Left hindlimb (tissue), 1 donor: ENCODE measurements around the gene COL19A1.
"Not testable (repeated sequence)": the region's sequence is repeated elsewhere in the genome, so short reads cannot be mapped to it uniquely, and the experiment has no call there.

ENCODE experiments used
- DNase-seq: peaks from one replicate; pipeline ENCODE4 v3.0.0-alpha.2; 2018

COL19A1 gene

DNA sequence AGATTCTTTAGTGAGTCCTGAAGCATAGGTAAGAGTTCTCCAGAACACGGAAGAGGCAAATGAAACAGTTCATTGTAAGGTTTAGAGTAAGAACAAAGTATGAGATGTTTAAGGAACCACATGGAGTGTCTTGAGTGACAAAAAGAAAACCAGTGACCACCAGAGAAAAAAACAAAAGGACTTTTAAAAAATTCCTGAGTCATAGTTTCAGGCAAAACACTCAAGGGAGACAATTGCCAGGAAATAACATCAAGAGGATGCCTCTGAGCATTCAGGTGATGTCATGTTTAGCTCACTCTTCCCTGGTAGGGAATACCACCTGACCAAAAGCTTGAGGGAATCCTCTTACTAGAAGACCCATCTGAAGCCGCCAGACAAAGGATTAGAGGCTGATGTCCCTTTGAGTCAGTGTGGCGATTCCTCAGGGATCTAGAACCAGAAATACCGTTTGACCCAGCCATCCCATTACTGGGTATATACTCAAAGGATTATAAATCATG, 110.3 kb downstream of the COL19A1 start:
- DNase-seq = no peak

DNA sequence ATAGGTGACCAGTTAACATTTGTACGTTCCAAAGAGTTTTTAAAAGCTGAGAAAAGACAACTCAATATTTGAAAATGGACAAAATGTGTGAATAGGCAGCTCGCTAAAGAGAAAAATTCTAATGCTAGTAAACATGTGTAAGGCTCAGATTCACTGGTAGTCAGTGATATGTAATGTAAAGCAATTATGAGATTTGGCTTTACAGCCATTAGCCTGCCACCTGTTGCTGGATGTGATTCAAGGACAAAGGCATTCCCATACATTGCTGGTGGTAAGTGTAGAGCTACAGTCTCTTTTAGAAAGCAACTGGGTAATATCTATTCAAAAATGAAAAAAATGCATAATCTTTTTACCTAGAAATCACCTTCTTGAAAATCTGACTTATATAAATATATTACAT, 114.3 kb downstream of the COL19A1 start:
- no peak for DNase-seq

DNA sequence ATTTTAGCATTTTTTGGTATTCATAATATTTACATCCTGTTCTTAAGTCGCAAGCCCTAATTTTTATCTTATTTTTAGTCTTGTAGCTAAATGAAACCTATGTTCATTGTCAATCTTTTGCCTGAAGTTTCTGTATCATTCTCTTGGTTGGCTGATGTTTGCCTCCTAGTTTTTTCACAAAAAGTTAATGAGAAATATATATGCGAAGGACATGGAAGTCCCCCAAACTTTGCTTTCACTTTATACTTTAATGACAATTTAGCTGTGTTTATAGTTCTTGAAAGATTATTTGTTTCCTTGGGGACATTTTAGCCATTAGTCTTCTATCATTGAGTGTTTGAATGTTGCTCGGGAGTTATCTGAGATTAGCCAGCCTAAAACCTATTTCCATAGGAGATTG, 118.2 kb downstream of the COL19A1 start:
- DNase-seq = no peak

DNA sequence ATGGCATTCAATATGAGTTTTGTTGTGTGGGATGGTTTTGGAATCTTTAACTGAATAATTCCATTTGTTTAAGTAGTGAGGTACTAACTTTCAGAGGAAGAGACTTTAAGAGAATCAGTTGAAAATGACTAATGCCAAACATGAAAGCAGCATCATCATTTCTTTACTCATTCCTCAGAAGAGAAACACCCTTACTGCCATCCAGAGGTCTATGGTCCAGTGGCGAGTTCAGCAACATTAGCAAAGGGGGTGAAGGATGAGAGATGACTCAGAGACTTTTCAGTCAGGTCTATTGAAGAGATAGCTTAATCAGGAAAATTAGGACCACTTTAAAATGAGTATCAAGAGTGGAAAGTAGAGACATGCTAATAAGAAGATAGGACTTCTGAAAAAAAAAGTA, 118.8 kb downstream of the COL19A1 start:
- no peak for DNase-seq

DNA sequence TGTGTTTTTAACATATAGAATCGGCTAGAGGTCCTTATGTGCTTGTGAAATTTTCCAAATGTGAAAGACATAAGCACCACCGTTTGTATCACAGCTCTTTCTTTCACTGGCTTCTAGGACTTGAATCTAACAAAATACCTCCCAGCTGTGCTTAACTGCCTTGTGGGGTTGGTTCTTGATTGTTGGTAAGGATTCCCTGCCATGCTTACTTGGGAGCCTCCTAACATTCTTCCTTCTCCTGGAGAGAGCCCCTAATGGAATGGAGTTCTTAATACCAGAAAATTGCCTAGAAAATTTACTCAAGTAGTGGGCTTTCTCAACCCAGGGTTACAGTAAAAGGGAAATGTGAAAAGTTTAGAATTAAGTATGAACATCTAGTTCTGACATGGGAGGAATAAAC, 121.2 kb downstream of the COL19A1 start:
- DNase-seq = no peak

DNA sequence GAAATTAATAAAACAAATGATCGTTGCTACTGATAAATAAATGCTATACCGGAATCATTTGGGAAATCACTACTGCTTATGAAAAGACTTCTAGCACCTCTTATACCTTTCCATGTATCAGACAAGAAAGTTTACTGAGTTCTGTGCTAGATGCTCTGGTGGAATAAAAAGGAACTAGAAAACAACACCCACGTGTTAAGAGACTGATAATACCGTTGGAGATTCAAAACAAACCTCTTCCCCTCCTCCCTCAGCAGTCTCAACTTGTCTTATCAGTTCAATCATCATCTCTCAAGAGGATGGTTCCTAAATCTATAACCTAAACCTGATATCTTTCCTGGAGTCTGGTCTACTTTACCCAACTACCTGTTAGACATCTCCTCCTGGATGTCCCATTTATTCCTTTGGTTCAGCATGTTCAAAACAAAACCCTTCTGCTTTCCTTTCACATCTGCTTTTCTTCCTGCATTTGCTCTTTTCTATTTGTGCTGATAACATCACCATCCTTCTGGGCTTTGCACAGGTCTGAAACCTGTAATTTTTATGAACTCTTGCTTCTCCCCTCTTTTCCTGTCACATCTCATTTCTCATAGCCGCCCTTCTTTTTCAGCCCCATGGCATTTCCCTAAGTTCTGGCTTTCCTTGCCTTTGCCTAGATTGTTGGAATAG, 122.2 kb downstream of the COL19A1 start:
- no peak for DNase-seq

DNA sequence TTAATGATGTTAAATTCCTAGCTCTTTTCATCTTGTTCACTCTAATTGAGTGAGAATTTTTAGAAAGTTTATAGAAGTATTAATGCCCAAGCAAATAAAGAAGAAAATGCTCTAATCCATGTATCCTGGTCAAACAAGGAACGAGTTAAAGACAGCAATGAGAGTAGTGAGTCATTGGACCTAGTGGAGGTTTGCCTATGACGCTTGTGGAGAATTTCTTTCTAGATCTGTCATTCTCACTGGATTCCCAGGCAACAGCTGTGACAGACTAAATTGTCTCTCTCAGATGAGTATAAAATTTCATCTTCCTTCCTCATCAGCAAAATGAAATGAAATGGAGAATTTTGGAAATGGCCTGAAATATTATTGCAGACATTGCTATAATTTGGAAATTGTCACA, 127.9 kb downstream of the COL19A1 start:
- no peak for DNase-seq

DNA sequence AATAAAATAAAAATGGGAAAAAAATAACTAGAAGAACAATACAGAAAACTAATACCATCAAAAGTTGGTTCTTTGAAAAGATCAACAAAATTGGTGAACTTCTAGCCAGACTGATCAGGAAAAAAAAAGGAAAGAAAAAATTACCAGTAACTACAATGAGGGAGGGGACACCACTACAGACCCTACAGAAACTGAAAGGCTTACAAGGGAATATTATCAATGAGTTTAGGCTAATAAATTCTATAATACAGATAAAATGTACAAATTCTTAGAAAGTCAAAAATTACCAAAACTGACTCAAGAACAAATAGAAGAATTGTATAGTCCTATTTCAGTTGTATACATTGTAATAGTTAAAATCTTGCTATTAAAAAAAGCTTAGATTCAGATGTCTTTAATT, 141.8 kb downstream of the COL19A1 start:
- no peak for DNase-seq

DNA sequence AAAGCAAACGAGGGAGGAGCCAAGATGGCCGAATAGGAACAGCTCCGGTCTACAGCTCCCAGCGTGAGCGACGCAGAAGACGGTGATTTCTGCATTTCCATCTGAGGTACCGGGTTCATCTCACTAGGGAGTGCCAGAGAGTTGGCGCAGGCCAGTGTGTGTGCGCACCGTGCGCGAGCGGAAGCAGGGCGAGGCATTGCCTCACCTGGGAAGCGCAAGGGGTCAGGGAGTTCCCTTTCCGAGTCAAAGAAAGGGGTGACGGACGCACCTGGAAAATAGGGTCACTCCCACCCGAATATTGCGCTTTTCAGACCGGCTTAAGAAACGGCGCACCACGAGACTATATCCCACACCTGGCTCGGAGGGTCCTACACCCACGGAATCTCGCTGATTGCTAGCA, 144.0 kb downstream of the COL19A1 start:
- not testable (repeated sequence) for DNase-seq

DNA sequence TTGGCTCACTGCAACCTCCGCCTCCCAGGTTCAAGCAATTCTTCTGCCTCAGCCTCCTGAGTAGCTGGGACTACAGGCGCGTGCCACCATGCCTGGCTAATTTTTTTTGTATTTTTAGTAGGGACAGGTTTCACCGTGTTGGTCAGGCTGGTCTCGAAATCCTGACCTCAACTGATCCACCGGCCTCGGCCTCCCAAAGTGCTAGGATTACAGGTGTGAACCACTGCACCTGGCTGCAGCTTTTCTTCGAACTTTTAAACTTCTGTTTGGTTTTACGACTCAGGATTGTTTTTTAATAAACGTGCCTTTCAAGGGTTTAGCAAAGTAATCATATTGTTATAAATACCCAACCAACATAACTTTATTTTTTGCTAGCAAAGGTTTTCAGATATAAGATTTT, 156.8 kb downstream of the COL19A1 start:
- not testable (repeated sequence) for DNase-seq

DNA sequence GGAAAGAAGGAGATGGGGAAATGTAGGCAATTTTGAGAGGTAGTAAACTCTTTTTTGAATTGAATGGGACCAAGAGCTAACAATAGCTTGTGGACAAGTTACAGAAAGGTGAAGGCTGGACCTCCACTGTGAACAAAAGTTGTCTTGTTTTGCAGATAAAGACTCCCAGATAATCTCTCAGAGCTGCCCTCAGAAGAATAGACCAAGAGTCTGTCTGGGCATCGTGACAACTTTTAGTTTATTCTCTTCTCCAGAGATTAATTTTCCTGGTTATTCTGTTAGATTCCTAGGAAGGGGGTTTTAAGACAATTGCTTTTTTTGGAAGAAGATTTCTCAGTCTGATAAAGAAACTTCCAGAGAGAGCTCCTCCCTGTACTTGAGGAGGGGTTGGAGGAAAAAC, 161.9 kb downstream of the COL19A1 start:
- no peak for DNase-seq

DNA sequence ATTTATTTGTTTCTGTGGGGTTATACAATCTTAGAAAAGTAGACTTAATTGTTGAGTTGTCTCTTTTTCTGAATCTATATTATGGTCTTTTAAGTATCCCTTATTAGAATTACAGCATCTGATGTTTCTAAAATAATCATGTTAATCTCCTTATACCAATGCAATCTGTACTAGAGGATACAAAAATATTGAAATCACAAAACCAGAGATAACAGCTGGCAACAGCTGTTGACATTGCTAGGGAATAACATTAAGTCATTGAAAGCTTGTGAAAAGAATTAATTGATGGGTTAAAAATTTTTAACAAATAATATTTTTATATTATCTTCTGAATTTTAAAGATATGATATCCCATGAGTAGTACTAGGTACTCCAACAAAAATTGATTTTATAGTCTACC, 162.6 kb downstream of the COL19A1 start:
- no peak for DNase-seq

DNA sequence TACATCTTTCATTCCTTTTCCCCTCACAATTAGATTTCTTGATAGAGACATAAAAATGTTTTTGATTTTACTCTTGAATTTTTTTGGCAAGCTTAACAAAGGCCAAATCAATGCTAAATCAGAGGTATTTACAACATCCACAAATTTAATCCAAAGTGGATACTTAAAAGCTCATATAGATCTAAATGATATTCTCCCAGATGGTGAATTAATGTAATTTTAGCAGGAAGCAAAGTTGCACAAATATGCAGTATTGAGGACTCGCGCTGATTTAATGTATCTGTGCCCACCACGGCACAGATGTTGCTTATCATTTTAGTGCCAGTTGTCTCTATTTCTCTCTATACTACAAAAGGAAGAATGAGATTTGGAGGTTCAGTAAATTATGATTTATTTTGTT, 167.4 kb downstream of the COL19A1 start:
- no peak for DNase-seq

DNA sequence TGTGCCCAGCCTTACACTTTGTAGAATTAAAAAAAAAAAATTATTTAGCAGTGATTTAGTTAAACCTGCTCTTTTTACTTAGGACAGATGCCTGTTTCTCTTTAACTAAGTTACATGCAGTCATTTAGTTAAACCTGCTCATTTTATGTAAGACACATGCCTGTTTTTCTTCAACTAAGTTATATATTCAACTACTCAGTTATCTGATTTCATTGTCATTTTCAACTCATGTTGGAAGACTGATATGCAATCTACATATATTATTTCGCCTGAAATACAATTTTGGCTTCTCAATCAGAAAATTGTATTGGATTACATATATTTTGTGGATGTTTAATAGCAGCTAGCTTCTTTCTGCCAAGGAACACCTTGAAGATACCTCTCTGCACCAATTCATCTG, 171.1 kb downstream of the COL19A1 start:
- DNase-seq = no peak

DNA sequence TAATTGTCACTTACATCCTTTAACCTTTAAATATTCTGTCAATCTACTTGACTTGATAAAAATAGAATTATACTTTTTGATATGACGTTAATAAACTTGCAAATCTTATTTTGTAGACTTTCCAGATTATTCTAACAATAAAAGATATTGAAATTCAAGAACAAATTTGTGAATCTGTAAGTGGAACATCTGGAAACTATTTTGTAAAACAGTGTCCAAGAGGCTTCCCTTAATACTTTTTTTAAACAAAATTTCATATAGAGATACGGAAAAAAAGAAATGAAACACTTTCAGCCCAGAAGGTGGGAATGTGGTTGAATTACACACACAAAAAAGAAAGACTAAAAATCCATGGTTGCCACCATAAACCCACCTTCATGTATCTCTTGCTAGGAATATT, 174.4 kb downstream of the COL19A1 start:
- no peak for DNase-seq

DNA sequence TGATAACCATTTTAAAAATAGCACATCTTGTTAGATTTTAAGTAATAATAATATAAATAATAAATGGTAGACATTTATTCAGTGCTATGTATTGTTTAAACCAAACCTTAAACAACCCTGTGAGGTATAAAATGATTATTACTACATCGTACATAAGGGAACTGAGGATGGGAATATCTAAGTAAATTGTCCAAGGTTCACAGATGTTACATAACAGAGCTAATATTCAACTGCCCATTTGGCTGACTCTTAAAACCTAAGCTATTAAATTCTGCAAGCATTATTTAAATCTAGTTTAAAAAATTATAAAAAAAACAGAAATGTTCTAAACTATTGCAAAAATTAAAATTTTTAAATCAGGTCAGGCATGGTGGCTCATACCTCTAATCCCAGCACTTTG, 175.1 kb downstream of the COL19A1 start:
- no peak for DNase-seq

DNA sequence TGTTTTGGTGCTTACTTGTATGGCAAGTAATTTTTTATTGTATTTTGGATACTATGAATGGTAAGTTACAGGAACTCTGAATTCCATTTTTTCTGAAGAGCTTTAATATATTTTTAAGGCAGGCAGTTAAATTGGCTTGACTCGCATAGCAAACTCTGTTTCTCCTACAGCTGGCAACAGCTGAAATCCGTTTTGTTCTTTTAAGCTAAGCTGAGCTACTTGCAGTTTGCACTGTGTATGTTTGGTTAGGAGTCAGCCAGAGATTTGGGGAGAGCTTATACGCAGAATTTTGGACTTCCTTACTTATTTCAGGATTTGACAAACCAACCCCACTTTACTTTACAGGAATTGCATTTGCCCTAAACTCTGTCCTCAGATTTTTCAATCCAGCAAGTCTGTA, 179.1 kb downstream of the COL19A1 start:
- no peak for DNase-seq

DNA sequence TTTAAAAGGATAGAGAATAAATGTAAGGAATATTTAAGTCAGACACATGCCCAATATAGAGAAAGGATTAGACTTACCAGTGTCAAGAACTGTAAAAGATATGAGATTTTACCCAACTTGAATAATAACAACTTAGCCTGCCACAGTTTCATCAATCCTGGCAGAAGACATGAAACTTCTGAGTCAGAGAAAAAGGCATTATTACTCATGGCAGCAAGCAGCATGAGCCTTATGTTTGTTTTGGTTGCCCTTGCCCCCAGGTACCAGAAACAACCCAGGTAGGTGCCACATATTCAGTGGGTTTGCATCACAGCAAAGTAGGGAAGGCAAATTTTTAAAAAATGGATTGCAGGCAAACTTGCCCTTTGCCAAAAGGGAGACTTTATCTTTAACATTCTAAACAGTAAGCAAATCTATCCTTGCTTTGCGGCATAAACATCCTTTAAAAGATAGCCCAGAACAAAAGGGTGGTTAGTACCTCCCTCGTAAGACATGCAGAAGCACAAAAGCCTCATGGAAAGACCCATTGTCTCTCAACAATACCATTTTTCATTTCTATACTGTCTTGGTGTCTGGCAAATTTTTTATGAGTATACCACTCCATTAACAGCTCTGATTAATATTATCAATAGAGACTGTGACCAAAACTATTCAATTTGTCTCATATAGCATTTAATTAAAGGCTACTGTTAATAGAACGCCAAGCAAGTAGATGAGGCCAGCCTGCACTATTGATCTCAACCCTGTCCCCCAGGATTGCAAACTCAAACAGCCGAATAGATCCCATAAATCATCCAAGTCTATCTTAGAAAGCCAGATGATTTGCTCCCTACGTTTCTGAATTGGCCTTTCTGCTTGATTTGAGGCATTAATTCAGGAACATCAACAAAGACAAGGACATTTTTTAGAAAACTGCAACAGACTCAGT, 185.1 kb downstream of the COL19A1 start:
- DNase-seq = no peak

DNA sequence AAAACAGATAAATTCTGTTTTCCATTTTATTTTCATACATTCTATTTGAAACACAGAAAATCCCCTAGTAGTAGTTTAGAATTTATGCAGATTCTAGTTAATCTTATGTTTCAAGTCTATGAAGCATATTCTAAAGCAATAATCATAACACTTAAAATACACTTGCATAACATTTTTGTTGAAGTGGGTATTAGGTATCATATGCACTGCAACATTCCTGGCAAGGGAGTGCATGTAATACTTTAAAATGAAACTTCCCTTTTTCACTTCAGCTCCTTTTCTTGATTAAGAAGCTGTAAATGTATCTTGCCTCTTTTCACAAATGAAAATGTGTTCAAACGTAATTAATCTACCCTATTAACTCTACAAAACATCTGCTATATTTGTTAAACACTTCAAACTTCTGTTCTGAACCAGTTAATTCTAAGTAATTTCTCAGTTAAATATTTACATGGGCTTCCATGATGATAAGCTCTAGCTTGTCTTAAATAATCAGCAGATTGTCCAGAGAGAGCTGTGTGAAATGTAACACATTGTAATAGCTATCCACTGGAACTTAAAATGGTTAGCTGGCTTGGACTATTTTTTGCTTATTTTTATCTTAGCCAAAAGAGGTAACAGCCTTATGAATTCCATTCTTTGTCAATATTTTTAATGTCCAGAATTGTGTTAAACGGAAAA, 192.8 kb downstream of the COL19A1 start:
- DNase-seq = no peak

DNA sequence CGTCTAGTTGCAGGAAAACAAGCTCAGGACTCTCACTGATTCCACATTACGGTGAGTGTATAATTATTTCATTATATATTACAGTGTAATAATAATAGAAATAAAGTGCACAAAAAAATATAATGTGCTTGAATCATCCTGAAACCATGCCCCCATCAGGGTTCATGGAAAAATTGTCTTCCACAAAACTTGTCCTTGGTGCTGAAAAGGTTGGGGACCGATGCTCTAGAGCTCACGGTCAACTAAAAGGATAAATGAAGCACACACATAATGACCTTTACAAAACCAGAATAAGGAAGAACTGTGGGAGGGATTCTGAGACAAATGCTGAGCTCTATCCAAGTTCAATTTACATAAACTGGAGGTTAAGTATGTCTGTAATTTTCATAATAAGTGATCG, 194.3 kb downstream of the COL19A1 start:
- no peak for DNase-seq

DNA sequence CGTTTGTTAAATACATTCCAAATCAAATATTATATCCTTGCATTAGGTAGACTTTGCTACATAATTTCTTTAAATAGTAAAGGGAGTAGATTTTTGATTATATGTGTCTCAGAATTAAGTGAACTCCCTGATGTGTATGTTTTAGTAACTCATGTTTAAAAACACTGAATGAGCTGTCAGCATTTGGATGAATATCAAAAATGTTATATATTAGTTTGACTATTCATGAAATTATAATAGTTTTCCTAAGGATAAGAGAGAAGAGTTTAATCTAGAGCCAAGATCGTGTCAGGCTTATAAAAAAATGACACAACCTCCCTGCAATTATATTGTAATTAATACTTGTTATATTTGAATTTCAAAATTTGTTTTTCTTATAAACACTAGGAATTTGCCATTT, 195.2 kb downstream of the COL19A1 start:
- DNase-seq = no peak

DNA sequence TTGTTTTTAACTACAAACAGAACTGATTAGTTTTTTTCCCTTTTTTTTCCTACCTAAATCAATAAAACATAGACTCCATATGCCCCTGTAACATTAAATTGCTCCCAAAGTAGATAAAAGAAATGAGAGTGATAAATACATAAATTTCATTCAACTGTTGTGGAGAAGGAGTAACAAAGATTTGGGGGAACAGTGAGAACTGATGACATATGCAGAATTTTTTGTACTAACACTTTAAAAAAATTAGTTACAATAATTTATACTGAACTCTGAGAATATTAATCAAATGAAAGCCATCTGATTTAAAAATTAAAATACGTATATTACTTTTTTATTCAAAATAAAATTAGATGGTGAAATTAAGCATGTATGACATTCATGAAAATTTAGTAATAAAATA, 195.7 kb downstream of the COL19A1 start:
- DNase-seq = no peak

DNA sequence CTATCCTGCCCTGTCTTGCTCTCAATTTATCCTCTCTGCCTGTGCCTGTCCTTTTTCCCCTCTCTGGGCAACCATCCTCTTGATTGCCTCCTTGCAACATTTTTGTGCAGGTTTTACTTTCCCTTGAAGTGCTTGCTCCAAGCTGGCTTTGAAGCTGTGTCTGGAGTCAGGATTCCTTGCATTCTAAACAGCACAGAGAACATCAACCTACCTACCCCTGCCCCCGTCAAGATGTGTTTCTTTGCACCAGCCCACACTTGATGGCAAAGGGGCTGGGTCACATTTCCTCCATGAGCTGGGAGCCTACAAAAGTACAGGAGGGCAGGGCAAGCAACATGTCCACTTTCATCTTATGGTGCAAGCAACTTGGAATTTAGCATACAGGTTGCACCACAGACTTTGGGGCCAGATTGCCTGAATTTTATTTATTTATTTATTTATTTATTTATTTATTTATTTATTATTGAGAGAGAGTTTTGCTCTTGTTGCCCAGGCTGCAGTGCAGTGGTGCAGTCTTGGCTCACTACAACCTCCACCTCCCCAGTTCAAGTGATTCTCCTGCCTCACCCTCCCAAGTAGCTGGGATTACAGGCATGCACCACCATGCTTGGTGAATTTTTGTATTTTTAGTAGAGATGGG, 206.3 kb downstream of the COL19A1 start:
- no peak for DNase-seq
